ENCODE data around the gene CELF4. TPM values are rescaled to one million over a fixed set of nuclear protein-coding genes. Genes with fewer than 3 reads are reported as not detected.
A peak's percentile ranks its signal among the peaks of the same experiment; 100 is the strongest.

Gene CELF4
- total and polyA plus RNA-seq, 10 donors: 0.46 to 3.5 (median 0.78) TPM

- 71 to 83% (median 77%) methylated on average over 3 of the region's 3 CpGs for WGBS, 5 donors
- no peaks in the 10 kb centered on the region for H3K9me3 ChIP-seq
- peaks cover 0 to 86% (median 33%) of the 10 kb centered on the region in 7 donors for H3K27me3 ChIP-seq (replicated peaks in 1 of 7)
- H3K36me3 ChIP-seq: no peaks in the 10 kb centered on the region
- peaks cover 0 to 16% (median 10%) of the 10 kb centered on the region in 6 donors for H3K4me1 ChIP-seq
- H3K4me3 ChIP-seq: no peak overlapping the region
- intact Hi-C loops (cut with DNase I; ENCODE audit: low total_unique reads): no loop called here
- H3K27ac ChIP-seq: no peak overlapping the region
- TF ChIP-seq CTCF (IDR thresholded peaks at IDR 0.05 in 8 of 11, conservative IDR thresholded peaks at IDR 0.05 in 3 of 11) (no peak), POLR2A (IDR thresholded peaks at IDR 0.05) (no peak), POLR2AphosphoS5 (IDR thresholded peaks at IDR 0.05) (no peak)
- DNase-seq: no peak
Measured at GRCh38 chr18:37252342-37252741, 313.3 kb downstream of the CELF4 start.

- Histone ChIP-seq H3K4me3 (no peak overlapping the region), H3K36me3 (no peaks in the 10 kb centered on the region), H3K9me3 (no peaks in the 10 kb centered on the region), H3K4me1 (peaks cover 0 to 16% (median 10%) of the 10 kb centered on the region in 6 donors), H3K27ac (no peak overlapping the region), H3K27me3 (replicated peaks in 1 of 7) (peaks cover 0 to 80% (median 33%) of the 10 kb centered on the region in 7 donors)
- intact Hi-C loops (cut with DNase I; ENCODE audit: low total_unique reads): no loop called here
- DNase-seq: peak; percentile 47
- 72 to 83% (median 75%) methylated on average over 3 of the region's 3 CpGs for WGBS, 5 donors
- TF ChIP-seq CTCF (IDR thresholded peaks at IDR 0.05 in 8 of 11, conservative IDR thresholded peaks at IDR 0.05 in 3 of 11): no peak
- TF ChIP-seq POLR2A (IDR thresholded peaks at IDR 0.05): no peak
- TF ChIP-seq POLR2AphosphoS5 (IDR thresholded peaks at IDR 0.05): no peak
Measured at GRCh38 chr18:37251679-37252078, 313.9 kb downstream of the CELF4 start.

- Histone ChIP-seq H3K9me3 (no peaks in the 10 kb centered on the region), H3K36me3 (no peaks in the 10 kb centered on the region), H3K4me3 (no peak overlapping the region), H3K27me3 (replicated peaks in 1 of 7) (peaks cover 0 to 76% (median 24%) of the 10 kb centered on the region in 7 donors), H3K4me1 (peaks cover 0 to 16% (median 10%) of the 10 kb centered on the region in 6 donors), H3K27ac (no peak overlapping the region)
- TF ChIP-seq POLR2A (IDR thresholded peaks at IDR 0.05) (no peak), POLR2AphosphoS5 (IDR thresholded peaks at IDR 0.05) (no peak), CTCF (IDR thresholded peaks at IDR 0.05 in 8 of 11, conservative IDR thresholded peaks at IDR 0.05 in 3 of 11) (no peak)
- WGBS, 5 donors: 62 to 92% (median 77%) methylated on average over 6 of the region's 6 CpGs
- DNase-seq: peak; percentile 55
- intact Hi-C loops (cut with DNase I; ENCODE audit: low total_unique reads): no loop called here
Measured at GRCh38 chr18:37249895-37250618, 315.5 kb downstream of the CELF4 start.

- no peaks in the 10 kb centered on the region for H3K9me3 ChIP-seq
- DNase-seq: peak; percentile 56
- no peak overlapping the region for H3K4me3 ChIP-seq
- no peaks in the 10 kb centered on the region for H3K36me3 ChIP-seq
- peaks cover 0 to 11% (median 8%) of the 10 kb centered on the region in 6 donors for H3K4me1 ChIP-seq
- TF ChIP-seq POLR2AphosphoS5 (IDR thresholded peaks at IDR 0.05) (no peak), POLR2A (IDR thresholded peaks at IDR 0.05) (no peak)
- no peak overlapping the region for H3K27ac ChIP-seq
- peaks cover 0 to 76% (median 22%) of the 10 kb centered on the region in 7 donors for H3K27me3 ChIP-seq (replicated peaks in 1 of 7)
- intact Hi-C loops (cut with DNase I; ENCODE audit: low total_unique reads): no loop called here
- 75 to 85% (median 79%) methylated on average over 9 to 11 of the region's 11 CpGs for WGBS, 5 donors
Measured at GRCh38 chr18:37249171-37249886, 316.3 kb downstream of the CELF4 start.

All from spleen (tissue), 11 donors.